Duodenal mucosa (tissue), 2 donors: ENCODE measurements around the gene EEF1AKMT4.

Source experiments
- H3K27ac ChIP-seq: one replicate; pipeline ENCODE4 v1.7.0; 2013; ENCODE audit warnings: low read depth, low read length
- H3K27me3 ChIP-seq, 2 donors: one replicate each; pipeline ENCODE4 v1.7.0; 2013; ENCODE audit warnings: low read length in 2 of 2, control low read depth in 1 of 2; ENCODE audit not compliant: insufficient read depth in 2 of 2, control insufficient read depth in 1 of 2
- H3K36me3 ChIP-seq, 2 donors: one replicate each; pipeline ENCODE4 v1.7.0; 2013; ENCODE audit warnings: low read length in 2 of 2, control low read depth in 1 of 2; ENCODE audit not compliant: insufficient read depth in 2 of 2, control insufficient read depth in 1 of 2
- H3K4me1 ChIP-seq, 2 donors: one replicate each; pipeline ENCODE4 v1.7.0; 2013; ENCODE audit warnings: low read length in 2 of 2, control low read depth in 1 of 2; ENCODE audit not compliant: insufficient read depth in 2 of 2, control insufficient read depth in 1 of 2
- H3K4me3 ChIP-seq, 2 donors: one replicate each; pipeline ENCODE4 v1.7.0; 2013; ENCODE audit warnings: low read length in 2 of 2, low read depth in 1 of 2
- H3K9ac ChIP-seq, 2 donors: one replicate each; pipeline ENCODE4 v1.7.0; 2013; ENCODE audit warnings: low read length in 2 of 2, low read depth in 1 of 2
- H3K9me3 ChIP-seq, 2 donors: one replicate each; pipeline ENCODE4 v1.7.0; 2013; ENCODE audit warnings: low read length in 2 of 2, control low read depth in 1 of 2; ENCODE audit not compliant: control insufficient read depth in 1 of 2

Gene EEF1AKMT4

DNA sequence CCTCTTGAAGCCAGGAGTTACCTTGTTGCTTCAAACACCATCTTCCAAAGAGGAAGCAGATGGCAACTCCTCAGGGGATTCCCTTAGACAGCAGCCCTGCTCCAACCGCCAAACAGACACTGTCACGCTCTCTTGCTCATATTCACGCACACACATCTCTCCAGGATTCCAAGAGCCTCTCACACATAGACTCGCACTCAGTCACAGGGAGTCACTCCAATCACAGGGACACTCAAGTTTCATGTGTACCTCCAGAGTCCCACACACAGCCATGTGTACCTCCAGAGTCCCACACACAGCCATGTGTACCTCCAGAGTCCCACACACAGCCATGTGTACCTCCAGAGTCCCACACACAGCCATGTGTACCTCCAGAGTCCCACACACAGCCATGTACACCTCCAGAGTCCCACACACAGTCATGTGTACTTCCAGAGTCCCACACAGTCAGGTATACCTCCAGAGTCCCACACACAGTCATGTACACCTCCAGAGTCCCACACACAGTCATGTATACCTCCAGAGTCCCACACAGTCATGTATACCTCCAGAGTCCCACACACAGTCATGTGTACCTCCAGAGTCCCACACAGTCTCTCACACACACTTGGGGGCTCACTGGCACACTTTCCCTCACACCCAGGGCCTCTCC is 14.0 kb upstream of the EEF1AKMT4 start:
- Histone ChIP-seq H3K9me3 (no peaks in the 10 kb centered on the region), H3K4me1 (peaks cover 0 to 7% of the 10 kb centered on the region in 2 donors), H3K27me3 (peaks cover 15 to 26% of the 10 kb centered on the region in 2 donors), H3K9ac (no peak overlapping the region), H3K4me3 (no peak overlapping the region), H3K36me3 (no peaks in the 10 kb centered on the region), H3K27ac (no peak overlapping the region)

DNA sequence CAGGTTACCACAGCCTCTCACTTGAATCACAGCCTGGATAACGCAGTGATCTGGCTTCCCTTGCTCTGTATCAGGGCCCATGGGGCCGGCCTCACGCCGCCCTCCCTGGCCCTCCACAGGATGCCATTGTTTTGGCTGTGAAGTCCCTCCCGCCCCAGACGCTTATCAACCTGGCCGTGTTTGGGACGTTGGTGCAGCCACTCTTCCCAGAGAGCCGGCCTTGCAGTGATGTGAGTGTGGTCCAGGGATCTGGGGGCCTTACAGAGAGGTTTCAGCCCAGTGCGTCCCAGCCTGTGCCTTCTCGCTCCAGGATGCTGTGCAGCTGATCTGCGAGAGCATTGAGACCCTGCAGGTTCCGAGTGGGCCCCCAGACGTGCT is 13.4 kb upstream of the EEF1AKMT4 start:
- Histone ChIP-seq H3K9me3 (no peaks in the 10 kb centered on the region), H3K27ac (no peak overlapping the region), H3K9ac (no peak overlapping the region), H3K4me3 (no peak overlapping the region), H3K4me1 (peaks cover 0 to 9% of the 10 kb centered on the region in 2 donors), H3K36me3 (no peaks in the 10 kb centered on the region), H3K27me3 (peaks cover 10 to 23% of the 10 kb centered on the region in 2 donors)

DNA sequence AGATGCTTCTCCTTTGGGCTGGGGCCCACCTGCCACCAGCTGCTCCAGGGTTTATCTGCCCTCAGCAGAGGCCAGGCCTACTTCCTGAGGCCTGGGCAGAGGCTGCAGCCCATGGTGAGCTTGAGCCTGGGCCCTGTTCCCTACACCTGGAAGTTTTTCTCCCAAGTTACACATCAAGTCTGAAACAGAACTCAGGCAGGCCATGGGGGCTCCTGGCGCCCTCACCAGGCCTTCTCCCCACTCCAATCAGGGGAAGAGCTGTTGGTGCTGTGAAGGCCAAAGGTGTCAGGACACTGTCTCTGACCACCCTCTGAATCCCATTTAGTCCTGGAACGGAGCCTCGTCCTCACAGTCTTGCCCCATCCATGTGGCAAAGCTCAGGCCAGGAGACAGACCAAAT is 12.8 kb upstream of the EEF1AKMT4 start:
- Histone ChIP-seq H3K36me3 (no peaks in the 10 kb centered on the region), H3K4me3 (no peak overlapping the region), H3K4me1 (peaks cover 0 to 14% of the 10 kb centered on the region in 2 donors), H3K9me3 (no peaks in the 10 kb centered on the region), H3K27ac (no peak overlapping the region), H3K9ac (no peak overlapping the region), H3K27me3 (peaks cover 4 to 16% of the 10 kb centered on the region in 2 donors)

- H3K9ac ChIP-seq = no peak overlapping the region
- H3K27me3 ChIP-seq = peaks cover 0 to 11% of the 10 kb centered on the region in 2 donors
- no peaks in the 10 kb centered on the region for H3K9me3 ChIP-seq
- H3K4me3 ChIP-seq = no peak overlapping the region
- H3K4me1 ChIP-seq = peaks cover 0 to 17% of the 10 kb centered on the region in 2 donors
- H3K36me3 ChIP-seq = peaks cover 0 to 3% of the 10 kb centered on the region in 2 donors
- no peak overlapping the region for H3K27ac ChIP-seq
These were observed 12.3 kb upstream of the EEF1AKMT4 start for GRCh38 chr3:184237211-184237610.

- H3K27me3 ChIP-seq = peaks cover 0 to 6% of the 10 kb centered on the region in 2 donors
These were observed 11.7 kb upstream of the EEF1AKMT4 start for GRCh38 chr3:184237807-184238206.

DNA sequence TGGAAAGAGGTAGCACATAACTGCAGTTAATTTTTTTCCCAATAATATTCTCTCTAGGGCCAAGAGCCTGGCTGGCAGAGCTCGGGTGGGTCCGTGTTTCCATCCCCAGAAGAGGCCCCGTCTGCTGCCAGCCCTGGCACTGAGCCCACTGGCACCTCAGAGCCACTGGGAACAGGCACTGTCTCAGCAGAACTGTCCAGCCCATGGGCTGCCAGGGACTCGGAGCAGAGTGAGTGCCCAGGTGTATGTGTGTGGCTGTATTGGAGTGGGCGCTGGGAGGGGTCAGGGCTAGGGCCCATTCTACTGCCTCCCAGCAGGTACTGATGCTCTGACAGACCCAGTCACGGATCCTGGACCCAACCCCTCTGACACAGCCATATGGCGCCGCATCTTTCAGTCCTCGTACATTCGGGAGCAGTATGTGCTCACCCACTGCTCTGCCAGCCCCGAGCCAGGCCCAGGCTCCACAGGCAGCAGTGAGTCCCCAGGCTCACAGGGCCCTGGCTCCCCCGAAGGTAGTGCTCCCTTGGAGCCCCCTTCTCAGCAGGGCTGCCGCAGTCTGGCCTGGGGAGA is 11.1 kb upstream of the EEF1AKMT4 start:
- H3K4me3 ChIP-seq = no peak overlapping the region
- H3K4me1 ChIP-seq = peaks cover 0 to 17% of the 10 kb centered on the region in 2 donors
- no peak overlapping the region for H3K9ac ChIP-seq
- peaks cover 7 to 15% of the 10 kb centered on the region in 2 donors for H3K36me3 ChIP-seq
- H3K27me3 ChIP-seq = peaks cover 0 to 4% of the 10 kb centered on the region in 2 donors
- H3K27ac ChIP-seq = no peak overlapping the region
- H3K9me3 ChIP-seq = no peaks in the 10 kb centered on the region

More at GRCh38 chr3:184237807-184238206, 11.7 kb upstream of the EEF1AKMT4 start:
- Histone ChIP-seq H3K9me3 (no peaks in the 10 kb centered on the region), H3K9ac (no peak overlapping the region), H3K36me3 (peaks cover 1 to 9% of the 10 kb centered on the region in 2 donors), H3K27ac (no peak overlapping the region), H3K4me1 (peaks cover 0 to 17% of the 10 kb centered on the region in 2 donors), H3K4me3 (no peak overlapping the region)

- Histone ChIP-seq H3K9ac (no peak overlapping the region), H3K4me3 (no peak overlapping the region), H3K27ac (no peak overlapping the region), H3K27me3 (no peaks in the 10 kb centered on the region), H3K4me1 (peaks cover 0 to 17% of the 10 kb centered on the region in 2 donors), H3K36me3 (peaks cover 13 to 24% of the 10 kb centered on the region in 2 donors), H3K9me3 (no peaks in the 10 kb centered on the region)
These were observed 10.3 kb upstream of the EEF1AKMT4 start for GRCh38 chr3:184239221-184239620.

DNA sequence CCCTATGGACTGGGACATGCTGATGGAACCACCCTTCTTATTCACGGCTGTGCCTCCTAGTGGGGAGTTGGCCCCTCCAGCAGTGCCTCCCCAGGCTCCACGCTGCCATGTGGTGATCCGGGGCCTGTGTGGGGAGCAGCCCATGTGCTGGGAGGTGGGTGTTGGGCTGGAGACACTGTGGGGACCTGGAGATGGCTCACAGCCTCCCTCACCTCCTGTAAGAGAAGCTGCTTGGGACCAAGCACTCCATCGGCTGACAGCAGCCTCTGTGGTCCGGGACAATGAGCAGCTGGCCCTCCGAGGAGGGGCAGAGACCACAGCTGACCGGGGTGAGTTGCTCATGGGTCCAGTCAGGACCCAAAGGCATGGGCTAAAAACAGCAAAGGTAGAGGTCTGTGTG is 9.8 kb upstream of the EEF1AKMT4 start:
- Histone ChIP-seq H3K4me1 (peaks cover 0 to 17% of the 10 kb centered on the region in 2 donors), H3K27me3 (no peaks in the 10 kb centered on the region), H3K9ac (no peak overlapping the region), H3K36me3 (peaks cover 17 to 28% of the 10 kb centered on the region in 2 donors), H3K4me3 (no peak overlapping the region), H3K9me3 (no peaks in the 10 kb centered on the region), H3K27ac (no peak overlapping the region)

- H3K4me3 ChIP-seq = no peak overlapping the region
- no peaks in the 10 kb centered on the region for H3K9me3 ChIP-seq
- no peaks in the 10 kb centered on the region for H3K27me3 ChIP-seq
- H3K4me1 ChIP-seq = peaks cover 0 to 17% of the 10 kb centered on the region in 2 donors
- H3K9ac ChIP-seq = no peak overlapping the region
- peaks cover 25 to 37% of the 10 kb centered on the region in 2 donors for H3K36me3 ChIP-seq
- H3K27ac ChIP-seq = no peak overlapping the region
These were observed 8.9 kb upstream of the EEF1AKMT4 start for GRCh38 chr3:184240384-184241140.

DNA sequence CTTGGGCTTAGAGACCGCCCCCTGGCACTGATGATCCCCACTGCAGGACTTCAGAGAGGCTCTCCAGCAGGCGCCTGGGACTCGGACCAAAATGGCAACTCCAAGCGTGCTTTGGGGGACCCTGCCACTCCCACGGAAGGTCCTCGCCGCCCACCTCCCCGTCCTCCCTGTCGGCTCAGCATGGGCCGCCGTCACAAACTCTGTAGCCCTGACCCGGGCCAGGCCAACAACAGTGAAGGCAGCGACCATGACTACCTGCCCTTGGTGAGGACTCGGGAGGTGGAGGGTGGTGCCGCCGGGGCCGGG is 8.4 kb upstream of the EEF1AKMT4 start:
- Histone ChIP-seq H3K27ac (no peak overlapping the region), H3K9me3 (no peaks in the 10 kb centered on the region), H3K36me3 (peaks cover 25 to 39% of the 10 kb centered on the region in 2 donors), H3K4me3 (peak overlapping the region in 1 of 2 donors; percentile 54), H3K4me1 (peaks cover 0 to 17% of the 10 kb centered on the region in 2 donors), H3K27me3 (no peaks in the 10 kb centered on the region), H3K9ac (no peak overlapping the region)
